Astrocyte of the cerebellum (primary cell): ENCODE data around the gene PPP6R1.

ENCODE experiments used
- DNase-seq: peaks from one replicate; pipeline ENCODE4 v3.0.0-alpha.2; 2011; ENCODE audit warnings: low read depth
- H3K4me3 ChIP-seq: 2 replicates; pipeline ENCODE4 v1.5.1; 2011; ENCODE audit warnings: mild to moderate bottlenecking, low read depth, low read length, moderate library complexity
- in situ Hi-C: cut with HindIII; loops from 2 replicates; pipeline ENCODE4 v1.10.0; 2017; ENCODE audit warnings: low sequenced_read_pairs
- TF ChIP-seq, protein P1 (sequence below): IDR thresholded peaks from 2 replicates; pipeline ENCODE4 v1.5.1; 2012; ENCODE audit warnings: low read length, low read depth, moderate library complexity, mild to moderate bottlenecking; ENCODE audit errors: missing control alignments

PPP6R1 gene

DNA sequence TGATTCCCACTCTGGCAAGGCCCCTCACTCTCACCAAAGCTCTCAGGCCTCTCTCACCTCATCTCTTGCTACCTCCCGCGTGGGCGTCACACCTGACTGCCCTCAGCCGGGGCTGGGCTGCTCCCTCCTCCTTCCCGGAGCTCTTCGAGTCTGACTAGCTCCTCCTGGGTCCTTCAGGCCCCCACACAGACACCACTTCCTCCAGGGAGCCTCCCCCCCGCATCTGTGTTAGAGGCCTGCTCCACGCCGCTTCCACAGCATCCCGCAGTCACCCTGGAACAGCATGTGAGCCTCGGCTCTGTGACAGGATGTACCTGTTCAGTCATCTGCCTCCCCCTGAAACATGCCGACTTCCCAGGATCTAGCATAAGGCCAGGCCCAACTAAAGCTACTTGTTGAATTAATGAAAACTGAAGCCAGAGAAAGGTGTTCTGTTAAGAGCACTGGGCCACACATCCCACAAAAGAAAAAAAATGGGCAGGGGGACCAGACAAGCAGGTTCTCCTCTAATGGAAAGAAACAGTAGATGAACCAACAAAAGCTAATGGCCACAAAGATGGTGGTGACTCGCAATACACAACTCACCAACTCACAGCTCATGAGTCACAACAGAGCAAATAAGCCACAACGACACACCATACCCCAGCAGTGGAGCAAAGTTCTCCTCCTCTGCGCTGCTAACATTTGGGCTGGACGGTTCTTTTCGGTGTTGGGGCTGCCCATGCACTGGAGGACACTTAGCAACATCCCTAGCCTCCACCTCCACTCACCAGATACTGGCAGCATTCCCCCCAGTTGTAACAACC, 3.0 kb downstream of the PPP6R1 start:
- TF ChIP-seq, protein P1, sequence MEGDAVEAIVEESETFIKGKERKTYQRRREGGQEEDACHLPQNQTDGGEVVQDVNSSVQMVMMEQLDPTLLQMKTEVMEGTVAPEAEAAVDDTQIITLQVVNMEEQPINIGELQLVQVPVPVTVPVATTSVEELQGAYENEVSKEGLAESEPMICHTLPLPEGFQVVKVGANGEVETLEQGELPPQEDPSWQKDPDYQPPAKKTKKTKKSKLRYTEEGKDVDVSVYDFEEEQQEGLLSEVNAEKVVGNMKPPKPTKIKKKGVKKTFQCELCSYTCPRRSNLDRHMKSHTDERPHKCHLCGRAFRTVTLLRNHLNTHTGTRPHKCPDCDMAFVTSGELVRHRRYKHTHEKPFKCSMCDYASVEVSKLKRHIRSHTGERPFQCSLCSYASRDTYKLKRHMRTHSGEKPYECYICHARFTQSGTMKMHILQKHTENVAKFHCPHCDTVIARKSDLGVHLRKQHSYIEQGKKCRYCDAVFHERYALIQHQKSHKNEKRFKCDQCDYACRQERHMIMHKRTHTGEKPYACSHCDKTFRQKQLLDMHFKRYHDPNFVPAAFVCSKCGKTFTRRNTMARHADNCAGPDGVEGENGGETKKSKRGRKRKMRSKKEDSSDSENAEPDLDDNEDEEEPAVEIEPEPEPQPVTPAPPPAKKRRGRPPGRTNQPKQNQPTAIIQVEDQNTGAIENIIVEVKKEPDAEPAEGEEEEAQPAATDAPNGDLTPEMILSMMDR, result no peak
- in situ Hi-C loops, result loop anchor here (10.0 kb wide), 1 partner anchor 81 kb away; no protein-coding TSS in a partner anchor
- DNase-seq, result no peak
- no peak overlapping the region for H3K4me3 ChIP-seq

DNA sequence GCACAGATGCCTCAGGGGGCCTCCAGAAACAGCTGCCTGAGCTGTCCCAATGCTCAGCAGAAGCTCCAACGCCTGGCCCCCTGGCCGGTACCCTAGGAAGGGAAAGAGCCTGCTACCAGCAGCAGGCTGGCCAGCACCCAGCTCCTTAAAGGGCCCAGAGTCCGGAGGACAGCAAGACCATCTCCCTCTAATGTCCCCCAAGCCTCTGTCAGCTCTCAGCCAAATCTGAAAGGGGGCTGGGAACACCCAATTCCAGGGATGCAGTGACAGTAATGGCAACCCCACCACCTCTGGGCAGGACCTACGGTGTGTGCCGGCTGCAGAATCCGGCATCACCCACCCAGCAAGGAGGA, 4.2 kb downstream of the PPP6R1 start:
- in situ Hi-C loops, result loop anchor here (10.0 kb wide), 1 partner anchor 80 kb away; no protein-coding TSS in a partner anchor
- DNase-seq, result no peak
- TF ChIP-seq, protein P1, result no peak
- no peak overlapping the region for H3K4me3 ChIP-seq

DNA sequence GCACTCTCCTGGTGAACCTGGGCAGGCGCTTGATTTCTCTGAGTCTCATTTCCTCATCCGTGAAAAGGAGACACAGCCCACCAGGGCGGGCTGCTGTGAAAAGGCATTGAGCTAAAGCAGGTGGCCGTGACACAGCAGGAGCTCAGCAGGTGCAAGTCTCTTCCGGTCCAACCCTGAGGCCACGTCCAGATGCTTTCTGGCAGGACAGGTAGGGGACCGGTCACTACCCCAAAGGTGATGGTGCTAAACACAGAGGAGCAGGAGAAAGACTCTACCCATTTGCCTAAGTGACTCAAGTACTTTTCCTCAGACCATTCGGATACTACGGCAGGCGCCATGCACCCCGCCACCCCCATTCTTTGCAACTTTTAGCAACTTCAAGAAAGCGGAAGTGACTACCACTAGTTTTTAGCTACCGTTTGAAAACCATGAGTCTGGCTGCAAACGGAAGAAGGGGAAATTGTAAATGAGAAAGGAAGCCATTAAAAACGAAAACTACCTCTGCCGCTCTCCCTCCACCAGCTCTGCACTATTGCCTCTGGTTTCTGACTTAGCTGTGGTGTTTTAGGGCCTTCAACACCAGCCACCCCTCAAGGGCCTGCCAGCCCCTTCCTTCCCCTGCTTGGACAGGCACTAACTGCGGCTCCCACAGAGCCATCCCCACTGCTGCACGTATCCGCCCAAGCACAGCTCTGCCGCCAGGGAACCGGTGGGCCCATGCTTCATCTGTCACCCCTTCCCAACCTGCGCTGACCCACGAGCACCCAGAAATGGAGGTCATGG, 4.8 kb downstream of the PPP6R1 start:
- no peak for DNase-seq
- TF ChIP-seq, protein P1, result no peak
- in situ Hi-C loops, result loop anchor here (10.0 kb wide), 1 partner anchor 79 kb away; no protein-coding TSS in a partner anchor
- no peak overlapping the region for H3K4me3 ChIP-seq

DNA sequence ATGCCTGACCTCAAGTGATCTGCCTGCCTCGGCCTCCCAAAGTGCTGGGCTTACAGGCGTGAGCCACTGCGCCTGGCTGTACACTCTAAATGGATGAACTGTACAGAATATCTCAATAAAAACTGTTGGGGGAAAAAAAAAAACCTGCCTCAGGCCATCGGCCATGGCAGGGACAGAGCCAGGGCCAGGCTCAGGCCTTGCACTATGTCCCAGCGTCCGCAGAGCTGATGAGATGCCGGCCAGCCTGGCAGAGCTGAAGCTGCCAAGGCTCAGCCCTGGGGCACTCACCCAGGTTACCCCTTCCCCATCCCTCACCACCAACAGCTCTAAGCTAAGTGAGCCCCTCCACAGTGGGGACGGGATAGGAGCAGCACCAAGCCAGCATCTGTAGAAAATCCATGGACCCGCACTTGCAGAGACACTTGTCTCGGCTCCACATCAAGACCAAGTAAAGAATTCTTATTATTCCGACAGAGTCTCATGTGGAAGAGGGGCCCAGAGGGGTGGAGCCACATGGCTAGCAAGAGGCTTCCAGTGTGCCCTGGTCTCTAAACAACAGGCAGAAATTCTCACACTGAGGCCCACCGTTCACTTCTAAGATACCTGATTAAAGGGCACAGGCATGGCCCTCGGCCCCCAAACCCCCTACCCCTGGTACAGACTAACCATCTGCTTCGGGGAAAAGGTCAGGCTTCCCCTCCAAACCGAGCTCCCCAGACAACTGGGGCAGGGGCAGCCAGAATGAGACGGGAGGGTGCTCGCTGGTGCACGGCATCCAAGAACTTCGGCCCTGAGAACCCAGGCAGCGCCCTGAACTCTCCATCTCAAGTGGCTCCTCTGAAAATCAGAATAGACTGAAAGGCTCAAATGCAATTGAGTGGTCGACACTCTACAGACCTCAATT, 5.8 kb downstream of the PPP6R1 start:
- TF ChIP-seq, protein P1, result no peak
- in situ Hi-C loops, result loop anchor here (10.0 kb wide), 1 partner anchor 78 kb away; no protein-coding TSS in a partner anchor
- DNase-seq, result no peak
- no peak overlapping the region for H3K4me3 ChIP-seq

DNA sequence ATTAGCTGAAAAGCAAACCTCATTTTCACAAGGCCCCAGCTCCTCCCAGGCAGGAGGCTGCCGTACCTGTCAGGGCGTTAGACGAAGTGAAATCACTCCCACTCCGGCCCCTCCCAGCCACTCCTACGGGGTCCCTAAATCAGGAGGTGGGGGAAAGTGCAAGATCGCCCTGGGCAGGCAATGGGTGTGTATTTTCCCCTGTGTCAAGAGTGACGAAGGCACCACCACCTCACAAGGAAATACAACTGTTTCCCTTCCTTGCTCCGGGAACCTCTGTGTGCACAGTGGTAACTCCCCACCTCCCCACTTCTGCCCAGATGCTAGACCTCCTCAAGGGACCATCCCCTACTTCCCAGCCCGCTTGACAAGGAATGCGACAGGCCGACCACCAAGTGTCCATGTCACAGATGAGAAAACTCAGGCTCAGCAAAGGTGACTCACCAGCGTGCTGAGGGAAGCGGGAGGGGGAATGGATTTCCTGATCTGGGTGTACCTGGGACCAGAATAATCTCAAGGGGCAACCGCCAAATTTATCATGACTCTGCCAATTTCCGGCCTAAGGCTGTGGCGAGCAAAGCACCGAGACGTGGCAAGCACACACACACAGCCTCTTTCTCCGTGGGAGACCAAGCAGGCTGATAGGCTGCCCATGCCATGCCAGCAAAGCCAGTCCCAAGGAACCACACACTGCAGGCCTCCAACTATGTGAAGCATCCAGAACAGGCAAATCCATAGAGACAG, 7.3 kb downstream of the PPP6R1 start:
- no peak for DNase-seq
- in situ Hi-C loops, result loop anchor here (10.0 kb wide), 1 partner anchor 77 kb away; no protein-coding TSS in a partner anchor
- no peak overlapping the region for H3K4me3 ChIP-seq
- TF ChIP-seq, protein P1, result no peak
